ENCODE results near the gene TMEM126B.

The TMEM126B gene

DNA sequence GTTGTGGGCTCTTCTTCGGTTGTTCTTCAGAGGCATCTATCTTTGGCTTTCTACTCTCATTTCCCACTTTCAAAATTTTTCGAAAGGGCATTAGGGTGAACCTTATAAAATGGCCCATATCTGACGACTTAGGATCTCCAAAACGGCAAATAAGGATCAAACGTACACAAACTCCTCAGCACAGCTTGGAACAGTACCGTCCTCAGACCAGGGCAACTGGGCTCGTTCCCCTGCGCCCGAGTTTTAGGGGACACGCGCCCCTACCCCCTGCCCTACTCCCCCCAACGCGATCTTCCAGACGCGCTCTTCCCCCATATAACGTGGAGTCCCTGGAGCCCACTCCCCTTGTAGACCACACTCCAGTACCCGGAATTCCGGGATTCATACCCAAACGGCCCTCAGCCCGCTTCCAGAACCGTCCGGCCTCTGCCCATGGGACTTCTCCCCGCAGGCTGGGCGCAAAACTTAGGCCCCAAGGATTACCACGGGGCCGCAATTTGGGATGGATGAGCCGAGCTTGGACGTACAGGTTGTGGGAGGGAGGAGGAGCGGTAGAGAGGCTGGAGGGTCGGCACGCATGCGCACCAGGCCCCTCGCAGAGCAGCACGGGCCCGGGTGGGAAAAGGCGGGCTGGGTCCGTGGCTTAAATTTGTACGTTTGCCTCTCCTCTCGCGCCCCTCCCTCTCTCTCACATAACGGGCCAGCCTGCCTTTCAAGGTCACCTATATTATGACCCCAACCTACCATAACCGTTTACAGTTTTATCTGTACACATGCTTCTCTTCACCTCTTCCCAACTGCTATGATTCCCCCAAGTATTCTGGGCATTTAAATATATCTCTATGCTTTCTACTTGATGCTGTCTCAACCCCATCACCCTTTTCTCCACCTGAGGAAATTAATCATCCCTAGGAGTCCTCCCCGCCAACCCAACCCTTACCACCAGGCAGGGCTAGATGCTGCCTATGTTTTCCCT is 54.2 kb downstream of the TMEM126B start:
- peak; percentile 79 for DNase-seq (ENCODE audit: low spot score)

DNA sequence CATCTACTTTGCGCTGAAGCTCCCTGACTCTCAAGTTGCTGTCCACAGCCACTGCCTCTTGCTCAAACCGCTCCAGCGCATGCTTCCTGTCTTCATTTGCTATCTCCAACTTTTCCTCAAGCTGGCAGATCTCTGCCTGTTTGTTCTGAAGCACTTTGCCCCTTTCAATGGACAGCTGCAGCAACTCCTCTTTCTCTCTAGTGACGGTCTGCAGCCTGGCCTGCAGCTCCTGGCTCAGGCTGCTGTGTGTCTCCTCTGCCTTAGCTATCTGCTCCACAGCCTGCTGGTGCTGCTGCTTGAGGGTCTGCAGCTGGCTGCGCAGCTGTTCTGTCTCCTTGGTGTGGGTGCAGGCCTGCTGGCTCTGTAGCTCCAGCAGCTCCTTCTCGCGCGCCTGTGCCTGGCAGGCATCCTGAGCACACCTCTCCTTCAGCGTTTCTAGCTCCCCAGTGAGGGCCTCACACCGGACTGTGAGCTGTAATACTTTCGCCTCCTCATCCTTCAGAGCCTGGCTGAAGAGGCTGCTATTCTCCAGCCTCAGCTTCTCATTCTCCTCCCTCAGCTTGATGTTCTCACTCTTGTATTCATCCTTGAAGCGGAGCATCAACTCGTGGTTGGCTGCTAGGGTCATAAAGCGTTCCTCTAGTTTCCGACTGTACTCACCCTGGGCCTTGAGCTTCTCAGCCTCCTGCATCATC is 56.9 kb downstream of the TMEM126B start:
- peak; percentile 26 for DNase-seq (ENCODE audit: low spot score)

DNA sequence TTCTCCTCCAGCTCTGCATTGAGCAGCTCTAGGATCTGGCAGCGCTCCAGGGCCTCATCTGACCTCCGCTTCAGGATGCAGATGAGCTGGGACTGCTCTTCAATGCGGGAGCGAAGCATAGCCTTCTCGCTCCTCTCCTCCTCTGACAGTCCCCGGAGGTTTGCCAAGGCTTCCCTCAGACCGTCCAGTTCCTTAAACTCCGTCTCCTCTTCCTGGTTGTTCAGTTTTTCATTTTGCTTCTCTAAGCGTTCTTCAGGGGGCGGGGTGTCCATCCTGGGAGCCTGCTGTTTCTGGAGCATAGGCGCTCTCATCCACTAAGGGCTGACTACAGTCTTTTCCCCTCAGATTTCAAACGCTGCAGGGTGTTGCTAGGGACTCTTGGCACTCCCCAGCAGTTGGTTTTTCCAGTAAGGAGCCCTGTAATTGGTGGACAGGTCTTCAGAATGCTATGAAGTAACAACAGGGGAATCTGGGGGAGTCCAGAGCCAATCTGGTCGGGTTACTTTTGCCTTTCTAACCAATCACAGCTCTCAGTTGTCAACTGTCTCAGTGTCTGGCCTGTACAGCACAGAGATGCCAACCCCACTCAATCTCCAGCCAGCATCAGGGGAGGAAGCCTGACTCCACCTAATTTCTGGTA is 57.5 kb downstream of the TMEM126B start, which contains the start of gene CCDC89:
Gene CCDC89, minus strand, starts transcription at position 376 of the 640 bp plus-strand sequence. Its CDS starts 65 bp downstream, at position 311.
- DNase-seq (ENCODE audit: low spot score), result peak; percentile 96

Measured in AG08396 (cell line).